HG03039 (cell line): Measurements from ENCODE around the gene HOXD10.

Experiments used
- ATAC-seq: cut with Tn5 transposase; IDR thresholded peaks from one replicate; pipeline ENCODE4 v1.9.1; 2021; ENCODE audit warnings: mild to moderate bottlenecking, moderate library complexity; ENCODE audit not compliant: unreplicated experiment

HOXD10 gene

GRCh38 chr2:176132205-176133171, 15.9 kb downstream of the HOXD10 start:
- no peak for ATAC-seq

GRCh38 chr2:176133389-176133788, 16.8 kb downstream of the HOXD10 start:
- ATAC-seq: no peak

- no peak for ATAC-seq
Measured at GRCh38 chr2:176134035-176134434, 17.5 kb downstream of the HOXD10 start.

- ATAC-seq: no peak
Measured at GRCh38 chr2:176135035-176135440, 18.5 kb downstream of the HOXD10 start.

GRCh38 chr2:176136374-176137251, 20.0 kb downstream of the HOXD10 start:
- ATAC-seq: no peak

GRCh38 chr2:176137252-176137580, 20.6 kb downstream of the HOXD10 start:
- no peak for ATAC-seq

- no peak for ATAC-seq
Measured at GRCh38 chr2:176137906-176138305, 21.3 kb downstream of the HOXD10 start.

- no peak for ATAC-seq
Measured at GRCh38 chr2:176138526-176138922, 21.9 kb downstream of the HOXD10 start.

- no peak for ATAC-seq
Measured at GRCh38 chr2:176138923-176139660, 22.5 kb downstream of the HOXD10 start.

- ATAC-seq: no peak
Measured at GRCh38 chr2:176139661-176140512, 23.3 kb downstream of the HOXD10 start.

GRCh38 chr2:176140513-176141317, 24.1 kb downstream of the HOXD10 start:
- peak; percentile 83 for ATAC-seq

- no peak for ATAC-seq
Measured at GRCh38 chr2:176142281-176142680, 25.7 kb downstream of the HOXD10 start.

- ATAC-seq: no peak
Measured at GRCh38 chr2:176145085-176145969, 28.7 kb downstream of the HOXD10 start.

- no peak for ATAC-seq
Measured at GRCh38 chr2:176146101-176146500, 29.5 kb downstream of the HOXD10 start.

GRCh38 chr2:176146645-176147044, 30.1 kb downstream of the HOXD10 start:
- no peak for ATAC-seq

GRCh38 chr2:176147210-176147799, 30.7 kb downstream of the HOXD10 start:
- no peak for ATAC-seq

GRCh38 chr2:176147800-176148496, 31.4 kb downstream of the HOXD10 start:
- ATAC-seq: no peak
